Left ventricle myocardium inferior (tissue), 1 donor: Measurements from ENCODE around the gene ELP4. TPM values are rescaled to one million over a fixed set of nuclear protein-coding genes. Genes with fewer than 3 reads are reported as not detected.
"Not testable (repeated sequence)": the region's sequence is repeated elsewhere in the genome, so short reads cannot be mapped to it uniquely, and the experiment has no call there.

Source experiments
- DNase-seq: peaks from one replicate; pipeline ENCODE4 v3.0.0-alpha.2; 2020
- H3K27ac ChIP-seq: fragments of 200-600 bp; replicated peaks from 2 replicates; pipeline ENCODE4 v1.8.0; 2021
- H3K27me3 ChIP-seq: fragments of 200-600 bp; 2 replicates; pipeline ENCODE4 v1.8.0; 2021; ENCODE audit warnings: low read depth
- H3K36me3 ChIP-seq: fragments of 200-600 bp; 2 replicates; pipeline ENCODE4 v1.8.0; 2021
- H3K4me1 ChIP-seq: fragments of 200-600 bp; 2 replicates; pipeline ENCODE4 v1.8.0; 2021
- H3K4me3 ChIP-seq: fragments of 200-600 bp; 2 replicates; pipeline ENCODE4 v1.8.0; 2021; ENCODE audit warnings: mild to moderate bottlenecking, moderate library complexity
- H3K9me3 ChIP-seq: fragments of 200-600 bp; replicated peaks from 2 replicates; pipeline ENCODE4 v1.8.0; 2021
- intact Hi-C: fragments of 100-400 bp; cut with micrococcal nuclease; formaldehyde crosslinking; loops from one replicate; pipeline ENCODE4 v1.11.0; 2022
- total RNA-seq: library from RNA; stranded (reverse); fragmentation: NEBNext Ultra II Directional; extraction: Animal tissue kit (Norgen Biotek cat#: 25700); gene quantifications from one replicate; pipeline ENCODE4 v1.2.1, GENCODE V29; 2021
- TF ChIP-seq, protein P1 (sequence below): fragments of 200-600 bp; IDR thresholded peaks from 2 replicates; pipeline ENCODE4 v1.8.0; 2021; ENCODE audit warnings: antibody characterized with exemption, mild to moderate bottlenecking, borderline replicate concordance
- donor health status: DM: no; HTN: yes; CAD: no; lungs with severe emphysema.

Gene ELP4
- total RNA-seq, 1 donor from 2014 or later, result 13.6 TPM

DNA sequence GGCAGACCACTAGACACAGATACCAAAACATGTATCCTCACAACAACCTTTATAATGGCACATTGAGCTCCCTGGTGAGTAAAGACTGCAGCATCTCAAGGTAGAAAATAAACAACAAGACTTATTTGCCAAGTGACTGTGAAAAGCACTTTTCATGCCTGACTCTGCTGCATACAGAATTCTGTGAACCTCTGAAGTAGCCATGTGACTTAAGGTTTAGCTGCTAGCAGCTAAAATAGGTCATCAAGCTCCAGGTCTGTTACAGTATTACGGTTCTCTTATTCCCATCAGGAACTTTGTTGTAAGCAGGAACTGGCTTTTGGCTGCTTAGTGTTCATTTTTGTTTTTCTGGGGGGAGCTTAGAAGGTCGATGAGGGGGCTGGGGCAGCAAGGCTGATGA lies 162.1 kb downstream of the ELP4 start:
- Histone ChIP-seq H3K4me3 (no peak overlapping the region), H3K36me3 (no peaks in the 10 kb centered on the region), H3K9me3 (no peaks in the 10 kb centered on the region), H3K4me1 (no peaks in the 10 kb centered on the region), H3K27ac (no peak overlapping the region), H3K27me3 (no peaks in the 10 kb centered on the region)
- DNase-seq, result no peak
- intact Hi-C loops, result no loop called here
- TF ChIP-seq, protein P1, sequence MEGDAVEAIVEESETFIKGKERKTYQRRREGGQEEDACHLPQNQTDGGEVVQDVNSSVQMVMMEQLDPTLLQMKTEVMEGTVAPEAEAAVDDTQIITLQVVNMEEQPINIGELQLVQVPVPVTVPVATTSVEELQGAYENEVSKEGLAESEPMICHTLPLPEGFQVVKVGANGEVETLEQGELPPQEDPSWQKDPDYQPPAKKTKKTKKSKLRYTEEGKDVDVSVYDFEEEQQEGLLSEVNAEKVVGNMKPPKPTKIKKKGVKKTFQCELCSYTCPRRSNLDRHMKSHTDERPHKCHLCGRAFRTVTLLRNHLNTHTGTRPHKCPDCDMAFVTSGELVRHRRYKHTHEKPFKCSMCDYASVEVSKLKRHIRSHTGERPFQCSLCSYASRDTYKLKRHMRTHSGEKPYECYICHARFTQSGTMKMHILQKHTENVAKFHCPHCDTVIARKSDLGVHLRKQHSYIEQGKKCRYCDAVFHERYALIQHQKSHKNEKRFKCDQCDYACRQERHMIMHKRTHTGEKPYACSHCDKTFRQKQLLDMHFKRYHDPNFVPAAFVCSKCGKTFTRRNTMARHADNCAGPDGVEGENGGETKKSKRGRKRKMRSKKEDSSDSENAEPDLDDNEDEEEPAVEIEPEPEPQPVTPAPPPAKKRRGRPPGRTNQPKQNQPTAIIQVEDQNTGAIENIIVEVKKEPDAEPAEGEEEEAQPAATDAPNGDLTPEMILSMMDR, result no peak

DNA sequence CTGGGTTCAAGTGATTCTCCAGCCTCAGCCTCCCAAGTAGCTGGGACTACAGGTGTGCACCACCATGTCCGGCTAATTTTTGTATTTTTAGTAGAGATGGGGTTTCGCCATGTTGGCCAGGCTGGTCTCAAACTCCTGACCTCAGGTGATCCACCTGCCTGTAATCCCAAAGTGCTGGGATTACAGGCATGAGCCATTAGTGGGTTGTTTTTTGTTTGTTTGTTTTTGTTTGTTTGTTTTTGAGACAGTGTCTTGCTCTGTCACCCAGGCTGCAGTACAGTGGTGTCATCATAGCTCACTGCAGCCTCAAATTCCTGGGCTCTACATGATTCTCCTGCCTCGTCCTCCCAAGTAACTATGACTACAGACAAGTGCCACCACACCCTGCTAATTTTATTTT lies 163.5 kb downstream of the ELP4 start:
- H3K27ac ChIP-seq, intact Hi-C loops, H3K36me3 ChIP-seq, H3K9me3 ChIP-seq, H3K4me3 ChIP-seq, H3K27me3 ChIP-seq, DNase-seq, H3K4me1 ChIP-seq: not testable (repeated sequence)

DNA sequence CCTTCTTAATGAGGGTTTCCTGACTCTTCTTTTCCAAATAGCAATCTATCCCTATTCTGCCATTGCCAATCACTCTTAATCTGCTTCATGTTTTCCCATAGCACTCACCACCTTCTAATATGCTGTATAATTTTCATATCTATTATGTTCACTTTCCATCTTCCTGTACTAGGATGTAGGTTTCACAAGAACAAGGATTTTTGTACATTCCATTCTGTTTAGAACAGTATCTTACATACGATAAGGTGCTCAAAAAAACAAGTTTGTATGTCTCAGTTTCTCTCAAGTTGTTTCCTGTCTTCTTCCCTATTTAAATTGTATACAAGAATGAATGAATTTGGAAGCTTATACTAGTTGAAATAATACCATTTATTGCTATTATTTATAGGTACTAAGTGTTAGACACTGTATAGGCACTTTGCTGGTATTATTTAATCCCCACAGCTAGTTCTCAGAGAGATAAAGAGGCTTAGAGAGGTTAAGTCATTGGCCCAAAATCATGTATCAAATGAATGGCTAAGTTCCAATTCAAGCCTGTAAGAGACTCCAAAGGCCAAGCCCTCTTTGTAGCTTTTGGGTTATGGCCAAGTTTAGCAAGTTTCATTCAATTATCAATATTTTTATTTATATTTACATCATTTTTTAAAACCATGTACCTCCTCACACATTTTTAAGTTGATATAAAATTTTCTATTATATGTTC lies 166.9 kb downstream of the ELP4 start:
- Histone ChIP-seq H3K36me3 (no peaks in the 10 kb centered on the region), H3K4me3 (no peak overlapping the region), H3K4me1 (no peaks in the 10 kb centered on the region), H3K27me3 (no peaks in the 10 kb centered on the region), H3K9me3 (no peaks in the 10 kb centered on the region), H3K27ac (no peak overlapping the region)
- intact Hi-C loops, result no loop called here
- no peak for DNase-seq
- TF ChIP-seq, protein P1, result no peak

GRCh38 chr11:31680770-31681169 lies 171.2 kb downstream of the ELP4 start:
- DNase-seq, result no peak
- Histone ChIP-seq H3K4me3 (no peak overlapping the region), H3K36me3 (no peaks in the 10 kb centered on the region), H3K27me3 (no peaks in the 10 kb centered on the region), H3K9me3 (no peaks in the 10 kb centered on the region), H3K4me1 (no peaks in the 10 kb centered on the region), H3K27ac (no peak overlapping the region)
- TF ChIP-seq, protein P1, result no peak
- intact Hi-C loops, result no loop called here

DNA sequence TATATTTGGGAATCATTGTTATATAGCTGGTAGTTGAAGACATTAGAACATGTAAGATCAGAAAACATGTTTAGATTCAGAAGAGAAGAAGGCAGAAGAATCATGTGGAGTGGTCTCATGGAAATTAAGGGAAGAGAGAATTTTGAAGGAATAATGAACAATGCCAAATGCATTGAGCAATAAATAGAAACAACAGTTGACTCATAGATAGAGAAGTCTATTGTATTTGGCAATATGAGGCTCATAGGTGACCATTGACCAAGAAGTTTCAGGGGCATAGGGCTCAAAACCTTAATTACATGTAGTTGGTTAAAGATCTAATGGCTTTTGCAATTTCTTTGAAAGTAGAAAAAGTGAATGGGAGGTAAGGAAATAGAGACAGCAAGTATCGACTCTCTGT lies 177.7 kb downstream of the ELP4 start:
- no peaks in the 10 kb centered on the region for H3K36me3 ChIP-seq
- intact Hi-C loops, result no loop called here
- H3K4me3 ChIP-seq, result no peak overlapping the region
- TF ChIP-seq, protein P1, result no peak
- no peaks in the 10 kb centered on the region for H3K9me3 ChIP-seq
- DNase-seq, result no peak
- H3K27me3 ChIP-seq, result no peaks in the 10 kb centered on the region
- H3K4me1 ChIP-seq, result no peaks in the 10 kb centered on the region
- H3K27ac ChIP-seq, result no peak overlapping the region

GRCh38 chr11:31687861-31688260 lies 178.3 kb downstream of the ELP4 start:
- no peaks in the 10 kb centered on the region for H3K4me1 ChIP-seq
- TF ChIP-seq, protein P1, result no peak
- peaks cover 2% of the 10 kb centered on the region for H3K9me3 ChIP-seq
- no peak overlapping the region for H3K27ac ChIP-seq
- H3K36me3 ChIP-seq, result no peaks in the 10 kb centered on the region
- no peak for DNase-seq
- no peaks in the 10 kb centered on the region for H3K27me3 ChIP-seq
- intact Hi-C loops, result no loop called here
- no peak overlapping the region for H3K4me3 ChIP-seq
